ENCODE data around the gene CAV2. TPM values are rescaled to one million over a fixed set of nuclear protein-coding genes. Genes with fewer than 3 reads are reported as not detected.

CAV2 gene
- polyA plus RNA-seq, 1 of the 3 experiments (the other 2 are of a cell fraction), result 182 TPM

- ChIA-PET CTCF (interaction anchor here (0.9 to 1.1 kb wide), 2 partner anchors 20 to 379 kb away, joined by 3 to 4 read pairs; no protein-coding TSS in a partner anchor), POLR2A (no interaction called here)
- no peak overlapping the region for H3K4me2 ChIP-seq
- peaks cover 59% of the 10 kb centered on the region for H3F3A ChIP-seq (replicated peaks; ENCODE audit: insufficient read depth)
- H3K27me3 ChIP-seq (ENCODE audit: insufficient read depth), result no peaks in the 10 kb centered on the region
- no peaks in the 10 kb centered on the region for H3K9me3 ChIP-seq
- TF ChIP-seq SIN3A (IDR thresholded peaks at IDR 0.05; ENCODE audit: borderline replicate concordance, low read depth, low read length) (no peak), MXI1 (IDR thresholded peaks at IDR 0.05; ENCODE audit: low read depth, low read length) (no peak), CTCF (IDR thresholded peaks at IDR 0.05) (no peak), RFX5 (IDR thresholded peaks at IDR 0.05; ENCODE audit: low read length) (no peak), EP300 (IDR thresholded peaks at IDR 0.05; ENCODE audit: borderline replicate concordance in 1 of 2, low read depth in 1 of 2, low read length in 1 of 2) (no peak), GABPA (IDR thresholded peaks at IDR 0.05; ENCODE audit: low read depth) (no peak), USF1 (IDR thresholded peaks at IDR 0.05; ENCODE audit: borderline replicate concordance, low read depth) (no peak), MEF2A (IDR thresholded peaks at IDR 0.05; ENCODE audit: borderline replicate concordance, low read depth) (no peak)
- TF ChIP-seq, protein P1, sequence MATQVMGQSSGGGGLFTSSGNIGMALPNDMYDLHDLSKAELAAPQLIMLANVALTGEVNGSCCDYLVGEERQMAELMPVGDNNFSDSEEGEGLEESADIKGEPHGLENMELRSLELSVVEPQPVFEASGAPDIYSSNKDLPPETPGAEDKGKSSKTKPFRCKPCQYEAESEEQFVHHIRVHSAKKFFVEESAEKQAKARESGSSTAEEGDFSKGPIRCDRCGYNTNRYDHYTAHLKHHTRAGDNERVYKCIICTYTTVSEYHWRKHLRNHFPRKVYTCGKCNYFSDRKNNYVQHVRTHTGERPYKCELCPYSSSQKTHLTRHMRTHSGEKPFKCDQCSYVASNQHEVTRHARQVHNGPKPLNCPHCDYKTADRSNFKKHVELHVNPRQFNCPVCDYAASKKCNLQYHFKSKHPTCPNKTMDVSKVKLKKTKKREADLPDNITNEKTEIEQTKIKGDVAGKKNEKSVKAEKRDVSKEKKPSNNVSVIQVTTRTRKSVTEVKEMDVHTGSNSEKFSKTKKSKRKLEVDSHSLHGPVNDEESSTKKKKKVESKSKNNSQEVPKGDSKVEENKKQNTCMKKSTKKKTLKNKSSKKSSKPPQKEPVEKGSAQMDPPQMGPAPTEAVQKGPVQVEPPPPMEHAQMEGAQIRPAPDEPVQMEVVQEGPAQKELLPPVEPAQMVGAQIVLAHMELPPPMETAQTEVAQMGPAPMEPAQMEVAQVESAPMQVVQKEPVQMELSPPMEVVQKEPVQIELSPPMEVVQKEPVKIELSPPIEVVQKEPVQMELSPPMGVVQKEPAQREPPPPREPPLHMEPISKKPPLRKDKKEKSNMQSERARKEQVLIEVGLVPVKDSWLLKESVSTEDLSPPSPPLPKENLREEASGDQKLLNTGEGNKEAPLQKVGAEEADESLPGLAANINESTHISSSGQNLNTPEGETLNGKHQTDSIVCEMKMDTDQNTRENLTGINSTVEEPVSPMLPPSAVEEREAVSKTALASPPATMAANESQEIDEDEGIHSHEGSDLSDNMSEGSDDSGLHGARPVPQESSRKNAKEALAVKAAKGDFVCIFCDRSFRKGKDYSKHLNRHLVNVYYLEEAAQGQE (IDR thresholded peaks at IDR 0.05; ENCODE audit: low read depth, low read length), result no peak
- 53% methylated on average over 11 of the region's 11 CpGs for WGBS (ENCODE audit: low lambda C conversion rate)
- peaks cover 60 to 66% of the 10 kb centered on the region in 2 experiments for H3K36me3 ChIP-seq (replicated peaks in 1 of 2; ENCODE audit: control insufficient read depth in 1 of 2, insufficient read depth in 2 of 2, low read length in 1 of 2)
- no peak overlapping the region for H3K9ac ChIP-seq
- DNase-seq, result no peak
- H4K20me1 ChIP-seq (ENCODE audit: insufficient read depth), result peaks cover 33% of the 10 kb centered on the region
- H2AFZ ChIP-seq (ENCODE audit: low read depth), result no peak overlapping the region
- H3K79me2 ChIP-seq (ENCODE audit: insufficient read depth), result peaks cover 98% of the 10 kb centered on the region
- no peaks in the 10 kb centered on the region for H3K9me2 ChIP-seq
- no peak overlapping the region for H3K4me3 ChIP-seq (ENCODE audit: low read depth in 2 of 2, low read length in 1 of 2)
- peak overlapping the region in 1 of 2 experiments; percentile 79; a peak in 2 of 4 replicates for H3K27ac ChIP-seq (ENCODE audit: low read depth in 2 of 2, low read length in 1 of 2)
- peaks cover 0 to 86% of the 10 kb centered on the region in 2 experiments; a peak in 3 of 4 replicates for H3K4me1 ChIP-seq (ENCODE audit: control insufficient read depth in 1 of 2, insufficient read depth in 2 of 2, low read depth in 1 of 2, low read length in 1 of 2)
Observed at GRCh38 chr7:116546054-116546453, 46.5 kb downstream of the CAV2 start.

DNA sequence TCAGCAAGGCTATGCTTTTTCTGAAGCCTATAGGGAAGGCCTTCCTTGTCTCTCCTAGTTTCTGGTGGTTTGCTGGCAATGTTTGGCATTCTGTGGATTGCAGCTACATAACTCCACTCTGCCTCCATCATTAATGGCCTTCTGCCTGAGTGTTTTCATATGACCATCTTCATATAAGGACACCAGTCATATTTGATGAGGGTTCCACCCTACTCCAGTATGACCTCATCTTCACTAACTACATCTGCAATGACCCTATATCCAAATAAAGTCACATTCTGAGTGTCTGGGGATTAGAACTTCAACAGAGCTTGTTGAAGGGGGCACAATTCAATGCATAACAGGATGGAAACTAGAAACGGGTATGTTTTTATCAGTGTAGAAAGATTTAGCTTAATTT, 47.4 kb downstream of the CAV2 start:
- TF ChIP-seq NFIC (IDR thresholded peaks at IDR 0.05; ENCODE audit: borderline replicate concordance), result no peak
- no peak for TF ChIP-seq YY1 (IDR thresholded peaks at IDR 0.05; ENCODE audit: low read depth)
- no peak for TF ChIP-seq RAD21 (IDR thresholded peaks at IDR 0.05; ENCODE audit: low read length)
- TF ChIP-seq FOXM1 (IDR thresholded peaks at IDR 0.05; ENCODE audit: low read depth), result no peak
- no peak for TF ChIP-seq MEF2A (IDR thresholded peaks at IDR 0.05; ENCODE audit: borderline replicate concordance, low read depth)
- TF ChIP-seq MAX (IDR thresholded peaks at IDR 0.05; ENCODE audit: low read depth), result no peak
- TF ChIP-seq FOXJ3 (CRISPR knock-in tag; IDR thresholded peaks at IDR 0.05), result no peak
- TF ChIP-seq, protein P1 (IDR thresholded peaks at IDR 0.05; ENCODE audit: low read depth, low read length), result no peak
- no peak for TF ChIP-seq TCF12 (IDR thresholded peaks at IDR 0.05)
- Histone ChIP-seq H3F3A (replicated peaks; ENCODE audit: insufficient read depth) (peaks cover 60% of the 10 kb centered on the region), H3K9ac (0 out of 2 replicates have a peak overlapping the region, but pooled peaks have one; percentile 7), H3K4me3 (ENCODE audit: low read depth in 2 of 2, low read length in 1 of 2) (no peak overlapping the region), H3K4me2 (peak overlapping the region; percentile 20; the same call in 1 of the 2 replicates), H3K9me2 (no peaks in the 10 kb centered on the region), H3K27me3 (ENCODE audit: insufficient read depth) (no peaks in the 10 kb centered on the region), H3K9me3 (no peaks in the 10 kb centered on the region), H3K27ac (ENCODE audit: low read depth in 2 of 2, low read length in 1 of 2) (peak overlapping the region in 1 of 2 experiments; percentile 79; a peak in 2 of 4 replicates), H4K20me1 (ENCODE audit: insufficient read depth) (peaks cover 27% of the 10 kb centered on the region), H3K4me1 (ENCODE audit: control insufficient read depth in 1 of 2, insufficient read depth in 2 of 2, low read depth in 1 of 2, low read length in 1 of 2) (peaks cover 0 to 86% of the 10 kb centered on the region in 2 experiments), H3K79me2 (ENCODE audit: insufficient read depth) (peaks cover 98% of the 10 kb centered on the region), H3K36me3 (replicated peaks in 1 of 2; ENCODE audit: control insufficient read depth in 1 of 2, insufficient read depth in 2 of 2, low read length in 1 of 2) (peaks cover 65 to 72% of the 10 kb centered on the region in 2 experiments), H2AFZ (ENCODE audit: low read depth) (no peak overlapping the region)
- POLR2A ChIA-PET, result no interaction called here
- CTCF ChIA-PET, result interaction anchor here (1.1 to 1.3 kb wide), 2 partner anchors 20 to 45 kb away, joined by 3 to 4 read pairs; no protein-coding TSS in a partner anchor
- DNase-seq, result no peak
- 41% methylated on average over 1 of the region's 1 CpG for WGBS (ENCODE audit: low lambda C conversion rate)

Data from SK-N-SH (cell line).